Stimulated activated effector memory CD8-positive, alpha-beta T cell treated with anti-CD3 and anti-CD28 coated beads, Interleukin-12 subunit alpha, Interleukin-12 subunit beta, amount 100 ng/mL, for 72 hours (primary cell): ENCODE results near the gene ATXN10.
"Not testable (repeated sequence)": the region's sequence is repeated elsewhere in the genome, so short reads cannot be mapped to it uniquely, and the experiment has no call there.

Experiments
- ATAC-seq: fragments of 150-1000 bp; cut with Tn5 transposase; 2 replicates; pipeline ENCODE4 v1.10.0; 2021
- DNase-seq, 2 donors: peaks; one replicate each; pipeline ENCODE4 v3.0.0; 2021 to 2022; ENCODE audit warnings: low spot score in 2 of 2
- H3K27ac Mint-ChIP-seq: one replicate; pipeline ENCODE4 v1.8.0; 2022; ENCODE audit warnings: mild to moderate bottlenecking, mixed read lengths
- H3K36me3 Mint-ChIP-seq: one replicate; pipeline ENCODE4 v1.8.0; 2022; ENCODE audit warnings: mild to moderate bottlenecking, mixed read lengths
- H3K4me1 Mint-ChIP-seq: one replicate; pipeline ENCODE4 v1.8.0; 2022; ENCODE audit warnings: mixed read lengths
- H3K4me3 Mint-ChIP-seq: one replicate; pipeline ENCODE4 v1.8.0; 2022; ENCODE audit warnings: mild to moderate bottlenecking, mixed read lengths
- H3K9me3 Mint-ChIP-seq: one replicate; pipeline ENCODE4 v1.8.0; 2022; ENCODE audit warnings: mixed read lengths

ATXN10 gene

GRCh38 chr22:45682773-45683172, 11.1 kb downstream of the ATXN10 start:
- not testable (repeated sequence) for H3K36me3 Mint-ChIP-seq, ATAC-seq, DNase-seq, H3K27ac Mint-ChIP-seq, H3K9me3 Mint-ChIP-seq, H3K4me3 Mint-ChIP-seq
- peaks cover 17% of the 10 kb centered on the region for H3K4me1 Mint-ChIP-seq

GRCh38 chr22:45683248-45683647, 11.6 kb downstream of the ATXN10 start:
- no peak for ATAC-seq
- Mint-ChIP-seq H3K27ac (no peak overlapping the region), H3K4me1 (peaks cover 15% of the 10 kb centered on the region), H3K36me3 (peaks cover 7% of the 10 kb centered on the region), H3K9me3 (no peaks in the 10 kb centered on the region), H3K4me3 (no peak overlapping the region)
- no peak for DNase-seq

- Mint-ChIP-seq H3K9me3 (no peaks in the 10 kb centered on the region), H3K4me3 (no peak overlapping the region), H3K27ac (no peak overlapping the region), H3K36me3 (peaks cover 8% of the 10 kb centered on the region), H3K4me1 (peaks cover 19% of the 10 kb centered on the region)
- ATAC-seq (no peak), DNase-seq (no peak)
Observed at GRCh38 chr22:45683680-45684079, 12.0 kb downstream of the ATXN10 start.

- no peak overlapping the region for H3K27ac Mint-ChIP-seq
- no peaks in the 10 kb centered on the region for H3K9me3 Mint-ChIP-seq
- peaks cover 19% of the 10 kb centered on the region for H3K4me1 Mint-ChIP-seq
- no peak overlapping the region for H3K4me3 Mint-ChIP-seq
- DNase-seq (no peak), ATAC-seq (no peak)
- peaks cover 8% of the 10 kb centered on the region for H3K36me3 Mint-ChIP-seq
Observed at GRCh38 chr22:45684169-45684568, 12.5 kb downstream of the ATXN10 start.

- ATAC-seq (no peak), DNase-seq (no peak)
- Mint-ChIP-seq H3K9me3 (no peaks in the 10 kb centered on the region), H3K4me3 (no peak overlapping the region), H3K36me3 (peaks cover 14% of the 10 kb centered on the region), H3K4me1 (peaks cover 14% of the 10 kb centered on the region), H3K27ac (no peak overlapping the region)
Observed at GRCh38 chr22:45684752-45685574, 13.3 kb downstream of the ATXN10 start.

GRCh38 chr22:45686004-45686403, 14.4 kb downstream of the ATXN10 start:
- H3K9me3 Mint-ChIP-seq, result no peaks in the 10 kb centered on the region
- H3K4me1 Mint-ChIP-seq, result peaks cover 21% of the 10 kb centered on the region
- H3K36me3 Mint-ChIP-seq, result peaks cover 24% of the 10 kb centered on the region
- no peak for ATAC-seq
- peak overlapping the region; percentile 19 for H3K27ac Mint-ChIP-seq
- H3K4me3 Mint-ChIP-seq, result no peak overlapping the region
- no peak for DNase-seq

- H3K36me3 Mint-ChIP-seq, result peaks cover 33% of the 10 kb centered on the region
- H3K9me3 Mint-ChIP-seq, result no peaks in the 10 kb centered on the region
- H3K27ac Mint-ChIP-seq, result peak overlapping the region; percentile 19
- no peak for ATAC-seq
- DNase-seq, result no peak
- peaks cover 22% of the 10 kb centered on the region for H3K4me1 Mint-ChIP-seq
- no peak overlapping the region for H3K4me3 Mint-ChIP-seq
Observed at GRCh38 chr22:45686836-45687235, 15.2 kb downstream of the ATXN10 start.

GRCh38 chr22:45688600-45689080, 17.0 kb downstream of the ATXN10 start:
- no peak overlapping the region for H3K4me3 Mint-ChIP-seq
- peaks cover 51% of the 10 kb centered on the region for H3K36me3 Mint-ChIP-seq
- DNase-seq, result no peak
- no peak for ATAC-seq
- peaks cover 22% of the 10 kb centered on the region for H3K4me1 Mint-ChIP-seq
- no peaks in the 10 kb centered on the region for H3K9me3 Mint-ChIP-seq
- peak overlapping the region; percentile 24 for H3K27ac Mint-ChIP-seq

- H3K27ac Mint-ChIP-seq, result no peak overlapping the region
- ATAC-seq, result no peak
- peaks cover 56% of the 10 kb centered on the region for H3K36me3 Mint-ChIP-seq
- no peaks in the 10 kb centered on the region for H3K9me3 Mint-ChIP-seq
- peaks cover 22% of the 10 kb centered on the region for H3K4me1 Mint-ChIP-seq
- DNase-seq, result no peak
- H3K4me3 Mint-ChIP-seq, result no peak overlapping the region
Observed at GRCh38 chr22:45689211-45689610, 17.6 kb downstream of the ATXN10 start.

- no peaks in the 10 kb centered on the region for H3K9me3 Mint-ChIP-seq
- no peak overlapping the region for H3K4me3 Mint-ChIP-seq
- peaks cover 64% of the 10 kb centered on the region for H3K36me3 Mint-ChIP-seq
- DNase-seq, result no peak
- no peak for ATAC-seq
- H3K27ac Mint-ChIP-seq, result peak overlapping the region; percentile 37
- H3K4me1 Mint-ChIP-seq, result peaks cover 22% of the 10 kb centered on the region
Observed at GRCh38 chr22:45690008-45690407, 18.4 kb downstream of the ATXN10 start.

- Mint-ChIP-seq H3K27ac (no peak overlapping the region), H3K4me3 (no peak overlapping the region), H3K36me3 (peaks cover 90% of the 10 kb centered on the region), H3K9me3 (no peaks in the 10 kb centered on the region), H3K4me1 (peaks cover 22% of the 10 kb centered on the region)
- DNase-seq (no peak), ATAC-seq (no peak)
Observed at GRCh38 chr22:45692549-45692948, 20.9 kb downstream of the ATXN10 start.

- no peak for ATAC-seq
- no peak for DNase-seq
- Mint-ChIP-seq H3K4me3 (no peak overlapping the region), H3K4me1 (peaks cover 22% of the 10 kb centered on the region), H3K9me3 (no peaks in the 10 kb centered on the region), H3K27ac (no peak overlapping the region), H3K36me3 (peaks cover 95% of the 10 kb centered on the region)
Observed at GRCh38 chr22:45693835-45694234, 22.2 kb downstream of the ATXN10 start.

GRCh38 chr22:45696227-45696626, 24.6 kb downstream of the ATXN10 start:
- H3K27ac Mint-ChIP-seq, result no peak overlapping the region
- DNase-seq (no peak), ATAC-seq (no peak)
- no peaks in the 10 kb centered on the region for H3K9me3 Mint-ChIP-seq
- H3K4me1 Mint-ChIP-seq, result peaks cover 7% of the 10 kb centered on the region
- H3K36me3 Mint-ChIP-seq, result peaks cover 96% of the 10 kb centered on the region
- H3K4me3 Mint-ChIP-seq, result no peak overlapping the region

- Mint-ChIP-seq H3K27ac (peak overlapping the region; percentile 24), H3K4me1 (peaks cover 7% of the 10 kb centered on the region), H3K36me3 (peaks cover 95% of the 10 kb centered on the region), H3K4me3 (no peak overlapping the region), H3K9me3 (no peaks in the 10 kb centered on the region)
- DNase-seq (no peak), ATAC-seq (no peak)
Observed at GRCh38 chr22:45698094-45698493, 26.5 kb downstream of the ATXN10 start.

GRCh38 chr22:45702981-45703380, 31.3 kb downstream of the ATXN10 start:
- H3K9me3 Mint-ChIP-seq, result no peaks in the 10 kb centered on the region
- DNase-seq (no peak), ATAC-seq (no peak)
- H3K36me3 Mint-ChIP-seq, result peaks cover 93% of the 10 kb centered on the region
- peak overlapping the region; percentile 80 for H3K27ac Mint-ChIP-seq
- no peak overlapping the region for H3K4me3 Mint-ChIP-seq
- peaks cover 22% of the 10 kb centered on the region for H3K4me1 Mint-ChIP-seq

- peaks cover 93% of the 10 kb centered on the region for H3K36me3 Mint-ChIP-seq
Observed at GRCh38 chr22:45703758-45704157, 32.1 kb downstream of the ATXN10 start.

More at GRCh38 chr22:45703758-45704157, 32.1 kb downstream of the ATXN10 start:
- peaks cover 21% of the 10 kb centered on the region for H3K4me1 Mint-ChIP-seq
- peak overlapping the region; percentile 80 for H3K27ac Mint-ChIP-seq
- H3K4me3 Mint-ChIP-seq, result no peak overlapping the region
- H3K9me3 Mint-ChIP-seq, result no peaks in the 10 kb centered on the region
- no peak for DNase-seq
- no peak for ATAC-seq
